Esophagus squamous epithelium (tissue), 5 donors: ENCODE measurements around the gene BCL6. TPM values are rescaled to one million over a fixed set of nuclear protein-coding genes. Genes with fewer than 3 reads are reported as not detected.
"Not testable (repeated sequence)": the region's sequence is repeated elsewhere in the genome, so short reads cannot be mapped to it uniquely, and the experiment has no call there.

Experiments used
- DNase-seq: peaks from one replicate; lab custom pipeline; 2025; lab: John Stamatoyannopoulos, UW
- H3K27ac ChIP-seq, 4 donors: fragments of 200-600 bp; sonication (generic); one replicate each; pipeline ENCODE4 v1.5.1; 2016 to 2019; ENCODE audit warnings: mild to moderate bottlenecking in 1 of 4
- H3K27me3 ChIP-seq, 4 donors: fragments of 200-600 bp; sonication (generic); 1 replicate in 3 of 4; 2 replicates in 1 of 4; pipeline versions ENCODE4 v1.5.1 to v1.6.0; 2017 to 2021; ENCODE audit warnings: antibody characterized with exemption in 1 of 4
- H3K36me3 ChIP-seq, 3 donors: fragments of 200-600 bp; sonication (generic); one replicate each; pipeline ENCODE4 v1.5.1; 2016 to 2019
- H3K4me1 ChIP-seq, 3 donors: fragments of 200-600 bp; sonication (generic); one replicate each; pipeline ENCODE4 v1.5.1; 2017 to 2019
- H3K4me3 ChIP-seq, 4 donors: fragments of 200-600 bp; sonication (generic); 1 replicate in 3 of 4; 2 replicates in 1 of 4; pipeline ENCODE4 v1.5.1; 2016 to 2019; ENCODE audit warnings: mild to moderate bottlenecking in 2 of 4, moderate library complexity in 1 of 4
- H3K9me3 ChIP-seq, 3 donors: fragments of 200-600 bp; sonication (generic); one replicate each; pipeline ENCODE4 v1.5.1; 2016 to 2019
- POLR2A ChIP-seq, 4 donors: fragments of 450-650 bp; IDR thresholded peaks; one replicate each; pipeline ENCODE4 v1.6.1; 2017; ENCODE audit warnings: antibody characterized with exemption in 4 of 4, mild to moderate bottlenecking in 4 of 4, moderate library complexity in 3 of 4
- WGBS, 2 donors: methylation state at CpG; one replicate each; pipeline ENCODE4 v1.1.5; 2018; 5-methylcytosine and 5-hydroxymethylcytosine counted together
- intact Hi-C: fragments of 100-400 bp; cut with DNase I; formaldehyde crosslinking; loops from one replicate; pipeline ENCODE4 v1.15.0; 2022
- total RNA-seq, 4 donors: library from RNA; depleted of rRNA; stranded (reverse); fragments of >200 nt; gene quantifications; one replicate each; pipeline ENCODE4 v1.1.0, GENCODE V29; 2016
- TF ChIP-seq, protein P1 (sequence below), 6 experiments: fragments of 450-650 bp in 4 of 6; fragments of 200-600 bp in 2 of 6; sonication (generic) in 2 of 6; IDR thresholded peaks; one replicate each; pipeline ENCODE4 v1.5.1; 2016 to 2019; ENCODE audit warnings: antibody characterized with exemption in 6 of 6, mild to moderate bottlenecking in 4 of 6, moderate library complexity in 4 of 6
- donor health status: DM: yes; HTN: yes; CAD: no.

Gene BCL6
- total RNA-seq, 4 donors from 2014 or later: 30.8 to 94.4 (median 42.6) TPM

DNA sequence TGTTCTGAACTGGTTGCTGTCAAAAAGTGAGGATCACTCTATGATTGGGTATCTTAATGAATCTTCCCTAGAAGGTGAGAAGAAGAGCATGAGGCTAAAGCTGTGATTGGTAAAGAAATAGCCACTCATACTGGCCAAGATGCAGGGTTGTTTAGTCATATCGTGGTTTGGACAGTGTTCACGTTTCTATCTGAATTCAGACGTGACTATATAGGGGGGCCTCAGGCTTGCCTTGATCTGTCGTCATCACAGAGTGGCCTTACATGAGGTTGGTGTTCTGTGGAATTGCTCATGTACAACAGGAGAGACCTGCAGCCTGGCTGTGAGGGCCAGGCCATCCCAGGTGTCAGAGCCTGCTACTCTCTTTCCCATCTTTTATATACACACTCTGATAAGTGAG is 55.3 kb downstream of the BCL6 start:
- Histone ChIP-seq H3K36me3 (no peaks in the 10 kb centered on the region), H3K4me3 (no peak overlapping the region), H3K27ac (no peak overlapping the region), H3K27me3 (peaks cover 0 to 48% (median 0%) of the 10 kb centered on the region in 4 donors), H3K4me1 (no peaks in the 10 kb centered on the region), H3K9me3 (no peaks in the 10 kb centered on the region)
- no peak for DNase-seq
- 24 to 37% methylated on average over 4 of the region's 4 CpGs for WGBS, 2 donors
- TF ChIP-seq, protein P1, sequence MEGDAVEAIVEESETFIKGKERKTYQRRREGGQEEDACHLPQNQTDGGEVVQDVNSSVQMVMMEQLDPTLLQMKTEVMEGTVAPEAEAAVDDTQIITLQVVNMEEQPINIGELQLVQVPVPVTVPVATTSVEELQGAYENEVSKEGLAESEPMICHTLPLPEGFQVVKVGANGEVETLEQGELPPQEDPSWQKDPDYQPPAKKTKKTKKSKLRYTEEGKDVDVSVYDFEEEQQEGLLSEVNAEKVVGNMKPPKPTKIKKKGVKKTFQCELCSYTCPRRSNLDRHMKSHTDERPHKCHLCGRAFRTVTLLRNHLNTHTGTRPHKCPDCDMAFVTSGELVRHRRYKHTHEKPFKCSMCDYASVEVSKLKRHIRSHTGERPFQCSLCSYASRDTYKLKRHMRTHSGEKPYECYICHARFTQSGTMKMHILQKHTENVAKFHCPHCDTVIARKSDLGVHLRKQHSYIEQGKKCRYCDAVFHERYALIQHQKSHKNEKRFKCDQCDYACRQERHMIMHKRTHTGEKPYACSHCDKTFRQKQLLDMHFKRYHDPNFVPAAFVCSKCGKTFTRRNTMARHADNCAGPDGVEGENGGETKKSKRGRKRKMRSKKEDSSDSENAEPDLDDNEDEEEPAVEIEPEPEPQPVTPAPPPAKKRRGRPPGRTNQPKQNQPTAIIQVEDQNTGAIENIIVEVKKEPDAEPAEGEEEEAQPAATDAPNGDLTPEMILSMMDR (IDR thresholded peaks at IDR 0.05): no peak
- TF ChIP-seq POLR2A (IDR thresholded peaks at IDR 0.05): no peak
- intact Hi-C loops: no loop called here

DNA sequence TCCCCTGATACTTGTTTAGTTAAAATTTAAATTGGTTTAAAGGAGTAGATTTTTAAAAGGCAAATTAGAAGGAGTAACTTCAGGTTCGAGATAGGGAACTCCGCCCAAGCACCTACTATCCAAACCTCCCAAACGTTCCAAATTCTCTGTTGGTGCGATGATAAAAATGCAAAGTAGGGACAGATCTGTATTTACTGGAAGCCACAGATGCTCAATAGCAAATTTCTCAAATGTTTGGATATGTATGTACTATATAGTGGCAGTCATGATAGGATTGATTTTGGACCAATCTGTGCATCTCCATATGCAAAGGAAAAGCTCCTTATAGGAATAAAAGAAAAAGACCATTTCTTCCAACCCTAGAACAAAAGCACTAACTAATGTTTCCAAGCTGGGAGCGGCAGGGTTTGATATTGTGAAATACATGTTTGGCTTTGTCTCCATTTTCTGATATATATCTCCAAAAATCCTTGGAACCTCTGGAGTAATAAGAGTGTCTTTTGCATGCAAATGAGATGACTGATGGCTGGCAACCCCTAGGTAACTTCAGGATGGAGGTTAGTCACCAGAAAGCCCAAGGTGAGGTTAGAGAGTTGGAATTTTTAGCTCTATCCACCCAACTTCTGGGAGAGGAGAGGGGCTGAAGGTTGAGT is 58.5 kb downstream of the BCL6 start:
- intact Hi-C loops: no loop called here
- H3K27me3 ChIP-seq: peaks cover 0 to 27% (median 0%) of the 10 kb centered on the region in 4 donors

DNA sequence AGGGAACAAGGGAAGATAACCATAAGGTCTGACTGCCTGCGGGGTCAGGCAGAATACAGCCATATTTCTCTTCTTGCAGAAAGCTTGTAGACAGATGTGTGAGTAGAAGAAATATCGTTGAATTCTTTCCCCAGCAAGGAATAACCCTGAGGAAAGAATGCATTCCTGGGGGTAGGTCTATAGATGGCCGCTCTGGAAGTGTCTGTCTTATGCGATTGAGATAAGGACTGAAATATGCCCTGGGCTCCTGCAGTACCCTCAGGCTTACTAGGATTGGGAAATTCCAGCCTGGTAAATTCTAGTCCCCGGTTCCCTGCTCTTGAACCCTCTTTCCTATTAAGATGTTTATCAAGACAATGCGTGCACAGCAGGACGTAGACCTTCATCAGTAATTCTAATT is 59.3 kb downstream of the BCL6 start:
- Histone ChIP-seq H3K4me1 (no peaks in the 10 kb centered on the region), H3K27me3 (peaks cover 0 to 26% (median 0%) of the 10 kb centered on the region in 4 donors), H3K9me3 (no peaks in the 10 kb centered on the region), H3K36me3 (no peaks in the 10 kb centered on the region), H3K27ac (no peak overlapping the region), H3K4me3 (no peak overlapping the region)
- no peak for DNase-seq
- TF ChIP-seq POLR2A (IDR thresholded peaks at IDR 0.05): no peak
- TF ChIP-seq, protein P1 (IDR thresholded peaks at IDR 0.05): no peak
- intact Hi-C loops: no loop called here
- WGBS, 2 donors: 89 to 90% methylated on average over 7 of the region's 7 CpGs

More for the DNA sequence above, 58.5 kb downstream of the BCL6 start:
- Histone ChIP-seq H3K4me3 (no peak overlapping the region), H3K27ac (no peak overlapping the region), H3K4me1 (no peaks in the 10 kb centered on the region), H3K9me3 (no peaks in the 10 kb centered on the region), H3K36me3 (no peaks in the 10 kb centered on the region)
- WGBS, 2 donors: 89 to 92% methylated on average over 5 of the region's 5 CpGs
- DNase-seq: no peak
- TF ChIP-seq, protein P1 (IDR thresholded peaks at IDR 0.05): no peak
- TF ChIP-seq POLR2A (IDR thresholded peaks at IDR 0.05): no peak

DNA sequence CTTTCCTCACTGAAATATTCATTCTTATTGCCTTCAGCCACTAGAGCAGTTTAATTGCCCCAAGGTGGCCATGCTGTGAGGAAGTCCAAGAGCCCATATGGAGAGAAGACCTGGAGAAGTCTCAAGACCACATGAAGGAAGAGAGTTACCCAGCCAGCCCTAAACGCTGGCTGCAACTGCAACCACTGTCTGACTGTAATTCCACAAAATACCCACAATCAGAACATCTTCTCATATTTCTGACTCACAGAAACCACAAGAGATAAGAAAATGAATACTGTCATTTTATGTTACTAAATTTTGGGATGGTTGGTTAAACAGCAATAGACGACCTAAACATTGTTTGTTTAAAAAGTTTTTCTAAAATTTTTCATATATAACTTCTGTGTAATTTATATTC is 60.4 kb downstream of the BCL6 start:
- H3K36me3 ChIP-seq: no peaks in the 10 kb centered on the region
- H3K4me3 ChIP-seq: no peak overlapping the region
- no peaks in the 10 kb centered on the region for H3K4me1 ChIP-seq
- 52 to 57% methylated on average over 2 of the region's 2 CpGs for WGBS, 2 donors
- intact Hi-C loops: loop anchor here (5.0 kb wide), 1 partner anchor 463 kb away; no protein-coding TSS in a partner anchor
- H3K9me3 ChIP-seq: no peaks in the 10 kb centered on the region
- H3K27me3 ChIP-seq: peaks cover 0 to 32% (median 0%) of the 10 kb centered on the region in 4 donors
- H3K27ac ChIP-seq: no peak overlapping the region
- no peak for TF ChIP-seq POLR2A (IDR thresholded peaks at IDR 0.05)
- TF ChIP-seq, protein P1 (IDR thresholded peaks at IDR 0.05): no peak
- no peak for DNase-seq

DNA sequence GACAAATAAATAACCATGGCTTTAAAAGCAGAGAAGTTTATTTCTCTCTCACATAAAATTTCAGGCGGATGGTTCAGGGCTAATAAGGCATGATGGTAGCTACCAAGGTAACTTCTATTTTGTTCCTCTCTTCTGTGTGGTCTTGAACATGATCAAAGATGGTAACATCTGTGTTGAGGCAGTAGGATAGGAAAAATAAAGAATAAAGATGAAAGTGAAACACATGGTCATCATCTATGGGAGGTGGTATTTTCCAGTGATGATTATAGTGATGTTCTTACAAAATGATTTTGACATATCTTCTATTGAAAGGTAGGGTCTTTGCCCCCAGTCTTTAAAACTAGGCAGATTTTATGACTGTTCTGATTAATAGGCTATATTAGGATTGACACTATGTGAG is 60.8 kb downstream of the BCL6 start:
- WGBS, 2 donors: 91 to 95% methylated on average over 1 of the region's 1 CpG
- intact Hi-C loops: loop anchor here (5.0 kb wide), 1 partner anchor 462 kb away; no protein-coding TSS in a partner anchor
- Histone ChIP-seq H3K27ac (no peak overlapping the region), H3K36me3 (no peaks in the 10 kb centered on the region), H3K9me3 (no peaks in the 10 kb centered on the region), H3K4me3 (no peak overlapping the region), H3K4me1 (peaks cover 0 to 3% (median 0%) of the 10 kb centered on the region in 3 donors), H3K27me3 (peaks cover 0 to 35% (median 0%) of the 10 kb centered on the region in 4 donors)
- TF ChIP-seq, protein P1 (IDR thresholded peaks at IDR 0.05): no peak
- TF ChIP-seq POLR2A (IDR thresholded peaks at IDR 0.05): no peak
- no peak for DNase-seq

DNA sequence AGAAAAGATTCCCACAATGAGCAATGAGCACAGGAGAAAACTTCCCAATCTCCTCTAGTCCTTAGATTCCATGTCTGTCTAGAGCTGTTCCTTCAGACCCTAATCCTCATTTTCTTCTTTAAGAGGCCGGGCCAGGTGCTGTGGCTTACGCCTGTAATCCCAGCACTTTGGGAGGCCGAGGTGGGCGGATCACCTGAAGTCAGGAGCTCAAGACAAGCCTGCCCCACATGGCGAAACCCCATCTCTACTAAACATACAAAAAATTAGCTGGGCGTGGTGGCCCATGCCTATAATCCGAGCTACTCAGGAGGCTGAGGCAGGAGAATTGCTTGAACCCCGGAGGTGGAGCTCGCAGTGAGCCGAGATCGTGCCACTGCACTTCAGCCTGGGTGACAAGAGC is 63.5 kb downstream of the BCL6 start:
- not testable (repeated sequence) for H3K4me3 ChIP-seq, DNase-seq, H3K4me1 ChIP-seq, H3K9me3 ChIP-seq, H3K36me3 ChIP-seq, H3K27ac ChIP-seq
- intact Hi-C loops: loop anchor here (5.0 kb wide), 1 partner anchor 459 kb away; no protein-coding TSS in a partner anchor
- peaks cover 0 to 33% (median 0%) of the 10 kb centered on the region in 4 donors for H3K27me3 ChIP-seq
- 77 to 86% methylated on average over 9 to 10 of the region's 11 CpGs for WGBS, 2 donors
